K562 (cell line): ENCODE data around the gene HK2. TPM values are rescaled to one million over a fixed set of nuclear protein-coding genes. Genes with fewer than 3 reads are reported as not detected.

Source experiments
- ATAC-seq: fragments of 200-7000 bp; cut with Tn5 transposase; 3 replicates; pipeline ENCODE4 v1.9.1; 2020; ENCODE audit warnings: moderate library complexity
- BruUV-seq: library from RNA; stranded (reverse); fragments of 400-500 nt; replicated peaks from 2 replicates; lab custom pipeline; 2021; lab: Mats Ljungman, UMichigan
- CTCF ChIA-PET: fragments of 300-600 bp; formaldehyde crosslinking; extraction: SDS; loops from one replicate; lab custom pipeline; 2021; ENCODE audit warnings: low intra/inter-chr PET ratio; lab: Yijun Ruan, JAX
- POLR2A ChIA-PET: fragments of 300-600, 350-650 bp; sonication (Branson Sonifier 250); formaldehyde crosslinking; extraction: SDS; loops from one replicate; lab custom pipeline; 2021; ENCODE audit warnings: antibody characterized with exemption, inconsistent platforms; lab: Yijun Ruan, JAX
- DNase-seq, 4 experiments: peaks; one replicate each; pipeline versions ENCODE4 v3.0.0 to v3.0.0-alpha.2; 2011 to 2018; ENCODE audit warnings: low spot score in 3 of 4, mixed read lengths in 3 of 4; ENCODE audit errors: extremely low read depth in 1 of 4
- FAIRE-seq: peaks from 2 replicates; lab custom pipeline; 2011; peaks lifted over from hg19 to GRCh38; lab: Jason Lieb, UNC
- H2AFZ ChIP-seq: 2 replicates; pipeline ENCODE4 v1.6.0; 2011; ENCODE audit warnings: low read depth, low read length, control low read depth, inconsistent platforms
- H3K27ac ChIP-seq: fragments of 200-600 bp; 3 replicates; pipeline ENCODE4 v1.8.0; 2011; ENCODE audit warnings: low read depth, mild to moderate bottlenecking, control low read depth, inconsistent platforms, low read length, moderate library complexity, mixed read lengths; ENCODE audit errors: extremely low read depth
- H3K27me3 ChIP-seq, 2 experiments: fragments of 300-600 bp in 1 of 2; 2 replicates in 1 of 2; 3 replicates in 1 of 2; pipeline versions ENCODE4 v1.6.0 to v1.8.0; 2011; ENCODE audit warnings: inconsistent platforms in 2 of 2, low read length in 2 of 2, mild to moderate bottlenecking in 1 of 2, mixed read lengths in 1 of 2, moderate library complexity in 1 of 2; ENCODE audit not compliant: control insufficient read depth in 2 of 2, insufficient read depth in 2 of 2
- H3K36me3 ChIP-seq: fragments of 300-600 bp; 3 replicates; pipeline ENCODE4 v1.8.0; 2011; ENCODE audit warnings: mild to moderate bottlenecking, low read length, inconsistent platforms; ENCODE audit not compliant: control insufficient read depth, insufficient read depth
- H3K4me1 ChIP-seq, 2 experiments: fragments of 200-600 bp in 1 of 2; replicated peaks in 1 of 2; 2 replicates in 1 of 2; 3 replicates in 1 of 2; pipeline versions ENCODE4 v1.5.1 to v1.8.0; 2011; ENCODE audit warnings: inconsistent platforms in 2 of 2, low read length in 2 of 2, mild to moderate bottlenecking in 1 of 2, mixed read lengths in 1 of 2, moderate library complexity in 1 of 2; ENCODE audit not compliant: control insufficient read depth in 2 of 2, insufficient read depth in 2 of 2
- H3K4me2 ChIP-seq: 2 replicates; pipeline ENCODE4 v1.6.1; 2011; ENCODE audit warnings: low read length, control low read depth, inconsistent platforms, mixed read lengths; ENCODE audit not compliant: insufficient read depth
- H3K4me3 ChIP-seq: fragments of 200-600 bp; sonication (generic), shearing (Covaris generic); 2 replicates; pipeline ENCODE4 v1.5.1; 2016; ENCODE audit warnings: control low read depth, inconsistent platforms
- H3K79me2 ChIP-seq: fragments of 200-600 bp; 3 replicates; pipeline ENCODE4 v1.8.0; 2011; ENCODE audit warnings: low read length, inconsistent platforms; ENCODE audit not compliant: control insufficient read depth, insufficient read depth
- H3K9ac ChIP-seq, 2 experiments: 2 replicates each; pipeline versions ENCODE4 v1.6.0 to v1.6.1; 2011; ENCODE audit warnings: low read depth in 2 of 2, low read length in 2 of 2, control low read depth in 1 of 2, inconsistent platforms in 1 of 2, mild to moderate bottlenecking in 1 of 2, mixed read lengths in 1 of 2; ENCODE audit not compliant: insufficient read depth in 1 of 2
- H3K9me1 ChIP-seq: one replicate; pipeline ENCODE4 v1.6.0; 2011; ENCODE audit warnings: inconsistent platforms, mild to moderate bottlenecking, low read length, moderate library complexity; ENCODE audit not compliant: control insufficient read depth, insufficient read depth
- H3K9me3 ChIP-seq: replicated peaks from 2 replicates; pipeline ENCODE4 v1.5.1; 2011; ENCODE audit warnings: low read depth, low read length, inconsistent platforms; ENCODE audit not compliant: control insufficient read depth, insufficient read depth
- H4K20me1 ChIP-seq: replicated peaks from 2 replicates; pipeline ENCODE4 v1.6.1; 2011; ENCODE audit warnings: low read length, inconsistent platforms, mixed read lengths; ENCODE audit not compliant: control insufficient read depth, insufficient read depth
- ARID3A ChIP-seq: IDR thresholded peaks from 2 replicates; pipeline ENCODE4 v1.6.1; 2012; ENCODE audit warnings: low read depth, low read length, improper control_type of control experiment, borderline replicate concordance
- BMI1 ChIP-seq: fragments of 150-350 bp; IDR thresholded peaks from 2 replicates; pipeline ENCODE4 v1.6.1; 2014; ENCODE audit warnings: low read length
- BRF2 ChIP-seq: IDR thresholded peaks from 3 replicates; pipeline ENCODE4 v1.6.1; 2011; ENCODE audit warnings: borderline replicate concordance, mild to moderate bottlenecking; ENCODE audit not compliant: insufficient read length, insufficient read depth
- FOXP1 ChIP-seq: sonication (generic); formaldehyde crosslinking; IDR thresholded peaks from 2 replicates; pipeline ENCODE4 v1.8.0; 2022; ENCODE audit warnings: mild to moderate bottlenecking, missing genetic modification reagents
- NELFE ChIP-seq: IDR thresholded peaks from 2 replicates; pipeline ENCODE4 v1.6.1; 2011; ENCODE audit warnings: mild to moderate bottlenecking; ENCODE audit not compliant: insufficient read depth, insufficient read length
- NR2C1 ChIP-seq, 2 experiments: fragments of 450-650 bp; IDR thresholded peaks; 2 replicates each; pipeline ENCODE4 v1.6.1; 2017; ENCODE audit warnings: mild to moderate bottlenecking in 2 of 2, antibody characterized with exemption in 1 of 2, inconsistent platforms in 1 of 2, missing compliant biosample characterization in 1 of 2, missing genetic modification characterization in 1 of 2
- NR4A1 ChIP-seq, 2 experiments: fragments of 250-450 bp in 1 of 2; fragments of 450-650 bp in 1 of 2; sonication (Bioruptor Pico) in 1 of 2; IDR thresholded peaks; 2 replicates each; pipeline versions ENCODE4 v1.4.0 to v1.6.1; 2016 to 2020; ENCODE audit warnings: mild to moderate bottlenecking in 2 of 2, missing compliant biosample characterization in 1 of 2, missing genetic modification characterization in 1 of 2, moderate library complexity in 1 of 2
- SIN3B ChIP-seq: fragments of 450-650 bp; IDR thresholded peaks from 2 replicates; pipeline ENCODE4 v1.6.1; 2017; ENCODE audit warnings: low read depth, mild to moderate bottlenecking, moderate library complexity
- TFAM ChIP-seq: fragments of 250-450 bp; sonication (Bioruptor Pico); conservative IDR thresholded peaks from 2 replicates; pipeline ENCODE4 v1.5.0; 2021; ENCODE audit warnings: mild to moderate bottlenecking, moderate library complexity
- ZNF239 ChIP-seq: fragments of 250-450 bp; sonication (Bioruptor Pico); IDR thresholded peaks from 2 replicates; pipeline ENCODE4 v1.4.0; 2020; ENCODE audit warnings: mild to moderate bottlenecking
- WGBS: fragments of 100-300 bp; shearing (Covaris generic); methylation state at CpG from one replicate; pipeline ENCODE4 v1.1.6; 2016; ENCODE audit warnings: low coverage, mixed read lengths; ENCODE audit not compliant: insufficient coverage; ENCODE audit errors: missing lambda C conversion rate; 5-methylcytosine and 5-hydroxymethylcytosine counted together
- in situ Hi-C: fragments of 300-500 bp; cut with MboI; formaldehyde crosslinking; loops from 4 replicates; pipeline ENCODE4 v1.15.0; 2018; ENCODE audit warnings: inconsistent platforms, mixed read lengths
- intact Hi-C: fragments of 100-400 bp; cut with micrococcal nuclease; formaldehyde crosslinking; loops from 2 replicates; pipeline ENCODE4 v1.14.2; 2022
- polyA plus RNA-seq, 8 experiments: library from polyadenylated mRNA; depleted of rRNA in 4 of 8; stranded (reverse) in 5 of 8; unstranded in 3 of 8; fragments of >200 nt; fragmentation: Nextera tagmentation in 2 of 8; fragmentation: Illumina TruSeq in 1 of 8; extraction: Ambion mirVana in 2 of 8; extraction: Trizol in 1 of 8; gene quantifications; 2 replicates each; pipeline versions ENCODE4 v1.2.1 to v1.2.3, GENCODE V29; 2011 to 2014; ENCODE audit warnings: inconsistent platforms in 1 of 8, missing spikeins in 1 of 8
- total RNA-seq, 7 experiments: library from RNA; depleted of rRNA in 6 of 7; stranded (reverse); fragments of >200 nt in 6 of 7; fragmentation: Illumina TruSeq in 2 of 7; extraction: Trizol in 2 of 7; gene quantifications; 2 replicates each; pipeline versions ENCODE4 v1.2.1 to v1.2.3, GENCODE V29; 2011 to 2021; ENCODE audit warnings: low replicate concordance in 1 of 7

HK2 gene
- total and polyA plus RNA-seq, 9 of the 15 experiments (the other 6 are each of a cell fraction or from before 2014, with no cell fraction given): 4.7 to 56.0 (median 19.9) TPM

- no peaks in the 10 kb centered on the region for H3K79me2 ChIP-seq
- ATAC-seq (no peak), FAIRE-seq (no peak), DNase-seq (no peak)
- peaks cover 92% of the 10 kb centered on the region; the same call in 2 of the 3 replicates for H3K36me3 ChIP-seq
- H3K4me1 ChIP-seq: no peaks in the 10 kb centered on the region
- in situ Hi-C loops (no loop called here), intact Hi-C loops (no loop called here)
- H3K9me3 ChIP-seq: no peaks in the 10 kb centered on the region
- no peak overlapping the region for H3K27ac ChIP-seq
- H3K9me1 ChIP-seq: no peaks in the 10 kb centered on the region
- no peak overlapping the region for H3K4me2 ChIP-seq
- no peaks in the 10 kb centered on the region; the same call in 1 of the 2 replicates for H4K20me1 ChIP-seq
- H3K9ac ChIP-seq: no peak overlapping the region
- no peak overlapping the region for H2AFZ ChIP-seq
- ChIA-PET POLR2A (no interaction called here), CTCF (interaction anchor here (0.6 kb wide), 1 partner anchor 173 kb away, joined by 3 read pairs; no protein-coding TSS in a partner anchor)
- H3K4me3 ChIP-seq: no peak overlapping the region
- TF ChIP-seq BRF2: no peak
- no peak for TF ChIP-seq FOXP1
- no peak for TF ChIP-seq BMI1
- TF ChIP-seq SIN3B: no peak
- no peak for TF ChIP-seq NR4A1 (CRISPR knock-in tag; IDR thresholded peaks at IDR 0.05)
- TF ChIP-seq NR4A1 (tag; IDR thresholded peaks at IDR 0.05): no peak
- no peak for TF ChIP-seq ARID3A
- no peak for TF ChIP-seq ZNF239 (CRISPR knock-in tag)
- TF ChIP-seq TFAM (CRISPR knock-in tag): no peak
- no peak for TF ChIP-seq NR2C1 (IDR thresholded peaks at IDR 0.05)
- TF ChIP-seq NR2C1 (tag; IDR thresholded peaks at IDR 0.05): no peak
- no peak for TF ChIP-seq NELFE
- no TSS peak for BruUV-seq
- WGBS: 91% methylated on average over 6 of the region's 8 CpGs
- H3K27me3 ChIP-seq: no peaks in the 10 kb centered on the region; a peak in 1 of 5 replicates
Observed at GRCh38 chr2:74887960-74888700, 54.2 kb downstream of the HK2 start.
